Esophagus muscularis mucosa (tissue), 4 donors: ENCODE measurements around the gene CD19. TPM values are rescaled to one million over a fixed set of nuclear protein-coding genes. Genes with fewer than 3 reads are reported as not detected.

ENCODE experiments used
- DNase-seq: peaks from one replicate; pipeline ENCODE4 v3.0.0-alpha.2; 2017; ENCODE audit errors: extremely low spot score
- H3K27ac ChIP-seq, 4 donors: fragments of 200-600 bp; sonication (generic); replicated peaks in 1 of 4; 1 replicate in 3 of 4; 2 replicates in 1 of 4; pipeline ENCODE4 v1.5.1; 2016 to 2019; ENCODE audit warnings: mild to moderate bottlenecking in 1 of 4
- H3K27me3 ChIP-seq, 4 donors: fragments of 200-600 bp; sonication (generic); one replicate each; pipeline versions ENCODE4 v1.5.1 to v1.6.0; 2016 to 2019
- H3K36me3 ChIP-seq, 4 donors: fragments of 200-600 bp; sonication (generic); one replicate each; pipeline ENCODE4 v1.5.1; 2016 to 2019
- H3K4me1 ChIP-seq, 4 donors: fragments of 200-600 bp; sonication (generic); one replicate each; pipeline ENCODE4 v1.5.1; 2016 to 2019
- H3K4me3 ChIP-seq, 4 donors: fragments of 200-600 bp; sonication (generic); 1 replicate in 2 of 4; 2 replicates in 2 of 4; pipeline ENCODE4 v1.5.1; 2016 to 2019; ENCODE audit warnings: mild to moderate bottlenecking in 4 of 4, moderate library complexity in 1 of 4
- H3K9me3 ChIP-seq, 4 donors: fragments of 200-600 bp; sonication (generic); 1 replicate in 3 of 4; 2 replicates in 1 of 4; pipeline ENCODE4 v1.5.1; 2016 to 2019
- CTCF ChIP-seq, 3 experiments: fragments of 200-600 bp in 2 of 3; fragments of 450-650 bp in 1 of 3; sonication (generic) in 2 of 3; IDR thresholded peaks; one replicate each; pipeline ENCODE4 v1.5.1; 2017 to 2019; ENCODE audit warnings: antibody characterized with exemption in 3 of 3, mild to moderate bottlenecking in 2 of 3, moderate library complexity in 1 of 3
- EP300 ChIP-seq: sonication (generic); formaldehyde crosslinking; IDR thresholded peaks from one replicate; pipeline ENCODE4 v1.6.1; 2017; ENCODE audit warnings: antibody characterized with exemption
- POLR2A ChIP-seq: fragments of 450-650 bp; IDR thresholded peaks from one replicate; pipeline ENCODE4 v1.6.1; 2017; ENCODE audit warnings: antibody characterized with exemption, moderate library complexity, mild to moderate bottlenecking, low read depth
- POLR2AphosphoS5 ChIP-seq, 2 donors: sonication (generic); formaldehyde crosslinking; IDR thresholded peaks; one replicate each; pipeline ENCODE4 v1.6.1; 2017; ENCODE audit warnings: antibody characterized with exemption in 2 of 2
- WGBS: methylation state at CpG from one replicate; pipeline ENCODE4 v1.1.5; 2018; 5-methylcytosine and 5-hydroxymethylcytosine counted together
- intact Hi-C: fragments of 100-400 bp; cut with DNase I; formaldehyde crosslinking; loops from one replicate; pipeline ENCODE4 v1.15.1; 2023
- total RNA-seq, 4 donors: library from RNA; depleted of rRNA; stranded (reverse); fragments of >200 nt; gene quantifications; one replicate each; pipeline versions ENCODE4 v1.1.0 to v1.2.1, GENCODE V29; 2016

The CD19 gene
- total RNA-seq, 4 donors from 2014 or later, result 0.66 TPM; not detected in 3

GRCh38 chr16:28950648-28951409 lies 19.1 kb downstream of the CD19 start, which contains the start of gene NFATC2IP:
Gene NFATC2IP, plus strand, starts transcription at chr16:28950937. Its CDS starts 75 bp downstream, at chr16:28951012.
- Histone ChIP-seq H3K27ac (peak within 1 kb of the TSS; percentile 80 to 91 (median 83)), H3K9me3 (no peaks in the 10 kb centered on the region), H3K4me1 (peaks cover 13 to 39% (median 24%) of the 10 kb centered on the region in 4 donors), H3K36me3 (peaks cover 0 to 36% (median 31%) of the 10 kb centered on the region in 4 donors), H3K27me3 (no peaks in the 10 kb centered on the region), H3K4me3 (peak within 1 kb of the TSS; percentile 71 to 98 (median 80))
- 1% methylated on average over 38 of the region's 79 CpGs for WGBS
- intact Hi-C loops, result no loop called here
- TF ChIP-seq POLR2A (no peak), POLR2AphosphoS5 (IDR thresholded peaks at IDR 0.05) (peak; percentile 59 to 91), CTCF (IDR thresholded peaks at IDR 0.05) (peak in 1 of 3 experiments; percentile 30), EP300 (no peak)
- DNase-seq, result peak; percentile 100

- peak overlapping the region; percentile 71 to 98 (median 80) for H3K4me3 ChIP-seq
- H3K4me1 ChIP-seq, result peaks cover 13 to 36% (median 22%) of the 10 kb centered on the region in 4 donors
- no peaks in the 10 kb centered on the region for H3K27me3 ChIP-seq
- no peaks in the 10 kb centered on the region for H3K9me3 ChIP-seq
- peaks cover 6 to 42% (median 38%) of the 10 kb centered on the region in 4 donors for H3K36me3 ChIP-seq
- peak overlapping the region; percentile 80 to 91 (median 83) for H3K27ac ChIP-seq
- intact Hi-C loops, result no loop called here
- TF ChIP-seq POLR2A (no peak), CTCF (IDR thresholded peaks at IDR 0.05) (no peak), POLR2AphosphoS5 (IDR thresholded peaks at IDR 0.05) (no peak), EP300 (no peak)
- no peak for DNase-seq
- 3% methylated on average over 17 of the region's 17 CpGs for WGBS
Observed at GRCh38 chr16:28951410-28951943, 19.7 kb downstream of the CD19 start.

GRCh38 chr16:28958216-28958615 lies 26.4 kb downstream of the CD19 start:
- WGBS, result 88% methylated on average over 9 of the region's 9 CpGs
- no peak for DNase-seq
- Histone ChIP-seq H3K27ac (no peak overlapping the region), H3K9me3 (no peaks in the 10 kb centered on the region), H3K4me1 (peaks cover 0 to 8% (median 2%) of the 10 kb centered on the region in 4 donors), H3K36me3 (peaks cover 44 to 100% (median 97%) of the 10 kb centered on the region in 4 donors), H3K4me3 (no peak overlapping the region), H3K27me3 (no peaks in the 10 kb centered on the region)
- no peak for TF ChIP-seq POLR2AphosphoS5 (IDR thresholded peaks at IDR 0.05)
- no peak for TF ChIP-seq POLR2A
- no peak for TF ChIP-seq CTCF (IDR thresholded peaks at IDR 0.05)
- no peak for TF ChIP-seq EP300
- intact Hi-C loops, result no loop called here

GRCh38 chr16:28958836-28959235 lies 27.1 kb downstream of the CD19 start:
- H3K36me3 ChIP-seq, result peaks cover 50 to 100% (median 97%) of the 10 kb centered on the region in 4 donors
- peaks cover 0 to 2% (median 0%) of the 10 kb centered on the region in 4 donors for H3K4me1 ChIP-seq
- no peak for DNase-seq
- WGBS, result 91% methylated on average over 6 of the region's 6 CpGs
- H3K27ac ChIP-seq, result no peak overlapping the region
- no peaks in the 10 kb centered on the region for H3K27me3 ChIP-seq
- intact Hi-C loops, result no loop called here
- no peak overlapping the region for H3K4me3 ChIP-seq
- H3K9me3 ChIP-seq, result no peaks in the 10 kb centered on the region
- TF ChIP-seq CTCF (IDR thresholded peaks at IDR 0.05) (no peak), POLR2A (no peak), EP300 (no peak), POLR2AphosphoS5 (IDR thresholded peaks at IDR 0.05) (no peak)
